ENCODE measurements around the gene SLC25A25. TPM values are rescaled to one million over a fixed set of nuclear protein-coding genes. Genes with fewer than 3 reads are reported as not detected.
"Not testable (repeated sequence)": the region's sequence is repeated elsewhere in the genome, so short reads cannot be mapped to it uniquely, and the experiment has no call there.

SLC25A25 gene
- total RNA-seq (10 to 100 TPM; 20.2 to 44.7 (median 26.0) TPM), polyA plus RNA-seq (10 to 100 TPM in 1 of 3 donors, 1 to 10 TPM in 2; 6.2 to 13.6 (median 6.5) TPM)
- long read RNA-seq, donor 1, partial matches to known transcripts, result 8 of 13 reads
- long read RNA-seq, donor 1, other reads (novel, unspliced or antisense), result 0 of 13 reads
- long read RNA-seq, donor 2, transcript SLC25A25-203 (10 exons, 3,431 nt), result major isoform, 6 of 7 reads
- long read RNA-seq, donor 2, partial matches to known transcripts, result 0 of 7 reads
- long read RNA-seq, donor 2, other reads (novel, unspliced or antisense), result 0 of 7 reads

DNA sequence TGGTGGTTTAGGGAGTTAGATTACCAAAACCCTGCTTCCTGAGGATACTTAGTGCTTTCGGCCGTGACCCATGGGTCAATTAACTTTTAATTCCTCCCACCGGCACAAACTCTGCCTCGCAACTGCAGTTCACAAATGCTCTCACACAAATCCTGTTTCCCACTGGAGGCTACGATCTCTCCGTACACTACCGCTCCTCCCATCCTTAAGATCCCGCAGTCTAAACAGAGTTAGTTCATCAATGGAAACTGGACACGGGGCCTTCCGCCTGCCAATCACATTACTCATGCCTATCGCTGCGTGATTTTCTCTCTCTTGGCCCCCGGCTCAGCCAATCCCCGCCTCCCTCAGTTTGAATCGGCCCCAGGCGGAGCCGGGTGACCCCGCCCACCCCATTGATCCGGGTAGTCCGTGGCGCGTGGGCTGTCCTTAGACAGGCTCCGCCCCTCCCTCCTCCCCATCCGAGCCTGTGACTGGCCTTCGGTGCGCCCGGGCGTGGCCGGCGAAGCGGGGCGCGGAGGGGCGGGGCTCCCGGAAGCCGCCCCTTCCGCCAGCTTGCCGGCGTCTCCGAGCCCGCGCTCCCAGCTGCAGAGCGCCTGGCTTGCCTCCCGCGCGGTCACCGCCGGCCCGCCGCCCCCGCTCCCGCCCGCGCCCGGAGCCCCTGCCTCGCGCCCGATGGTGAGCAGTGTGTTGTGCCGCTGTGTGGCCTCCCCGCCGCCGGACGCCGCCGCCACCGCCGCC is at the start of gene SLC25A25:
Gene SLC25A25, plus strand, starts transcription at position 588 of the 741 bp plus-strand sequence. Its CDS starts 88 bp downstream, at position 676.
- H3K27me3 ChIP-seq (replicated peaks in 1 of 7), result no peaks in the 10 kb centered on the region
- 0 to 1% (median 0%) methylated on average over 26 to 67 of the region's 67 CpGs for WGBS, 5 donors
- intact Hi-C loops (cut with DNase I; ENCODE audit: low total_unique reads), result no loop called here
- TF ChIP-seq, protein P1, sequence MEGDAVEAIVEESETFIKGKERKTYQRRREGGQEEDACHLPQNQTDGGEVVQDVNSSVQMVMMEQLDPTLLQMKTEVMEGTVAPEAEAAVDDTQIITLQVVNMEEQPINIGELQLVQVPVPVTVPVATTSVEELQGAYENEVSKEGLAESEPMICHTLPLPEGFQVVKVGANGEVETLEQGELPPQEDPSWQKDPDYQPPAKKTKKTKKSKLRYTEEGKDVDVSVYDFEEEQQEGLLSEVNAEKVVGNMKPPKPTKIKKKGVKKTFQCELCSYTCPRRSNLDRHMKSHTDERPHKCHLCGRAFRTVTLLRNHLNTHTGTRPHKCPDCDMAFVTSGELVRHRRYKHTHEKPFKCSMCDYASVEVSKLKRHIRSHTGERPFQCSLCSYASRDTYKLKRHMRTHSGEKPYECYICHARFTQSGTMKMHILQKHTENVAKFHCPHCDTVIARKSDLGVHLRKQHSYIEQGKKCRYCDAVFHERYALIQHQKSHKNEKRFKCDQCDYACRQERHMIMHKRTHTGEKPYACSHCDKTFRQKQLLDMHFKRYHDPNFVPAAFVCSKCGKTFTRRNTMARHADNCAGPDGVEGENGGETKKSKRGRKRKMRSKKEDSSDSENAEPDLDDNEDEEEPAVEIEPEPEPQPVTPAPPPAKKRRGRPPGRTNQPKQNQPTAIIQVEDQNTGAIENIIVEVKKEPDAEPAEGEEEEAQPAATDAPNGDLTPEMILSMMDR (IDR thresholded peaks at IDR 0.05 in 8 of 11, conservative IDR thresholded peaks at IDR 0.05 in 3 of 11), result no peak
- TF ChIP-seq POLR2A (IDR thresholded peaks at IDR 0.05) (peak in 2 of 3 donors; percentile 71 to 87), POLR2AphosphoS5 (IDR thresholded peaks at IDR 0.05) (peak; percentile 70 to 91 (median 86))
- peak within 1 kb of the TSS; percentile 82 to 96 (median 88) for H3K4me3 ChIP-seq
- peak within 1 kb of the TSS; percentile 91 to 99 (median 98) for H3K27ac ChIP-seq
- DNase-seq, result peak; percentile 100
- H3K36me3 ChIP-seq, result peaks cover 0 to 9% (median 4%) of the 10 kb centered on the region in 6 donors
- no peaks in the 10 kb centered on the region for H3K9me3 ChIP-seq
- peaks cover 50 to 87% (median 83%) of the 10 kb centered on the region in 6 donors for H3K4me1 ChIP-seq

DNA sequence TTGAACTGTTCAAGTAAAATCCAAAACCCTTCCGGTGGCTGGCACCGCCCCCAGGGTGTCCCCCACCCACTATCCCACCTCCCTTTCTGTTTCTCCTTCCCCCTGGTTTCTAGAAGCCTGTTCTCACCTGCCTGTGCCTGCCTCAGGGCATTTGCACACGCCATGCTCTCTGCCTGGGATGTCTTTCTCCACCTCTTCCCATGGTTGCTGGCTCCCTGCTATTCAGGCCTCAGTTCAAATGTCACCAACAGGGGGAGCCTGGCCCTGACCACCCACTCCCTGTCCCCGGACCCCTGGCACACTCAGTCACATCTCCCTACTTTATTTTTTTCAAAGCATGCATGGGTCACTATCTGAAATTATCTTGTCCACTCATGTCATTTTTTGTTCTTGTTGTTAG is 47.3 kb upstream of the SLC25A25 start:
- Histone ChIP-seq H3K36me3 (no peaks in the 10 kb centered on the region), H3K4me3 (no peak overlapping the region), H3K4me1 (peaks cover 26 to 54% (median 40%) of the 10 kb centered on the region in 6 donors), H3K27me3 (replicated peaks in 1 of 7) (no peaks in the 10 kb centered on the region), H3K9me3 (no peaks in the 10 kb centered on the region), H3K27ac (no peak overlapping the region)
- intact Hi-C loops (cut with DNase I; ENCODE audit: low total_unique reads), result no loop called here
- TF ChIP-seq, protein P1 (IDR thresholded peaks at IDR 0.05 in 8 of 11, conservative IDR thresholded peaks at IDR 0.05 in 3 of 11), result no peak
- TF ChIP-seq POLR2A (IDR thresholded peaks at IDR 0.05) (no peak), POLR2AphosphoS5 (IDR thresholded peaks at IDR 0.05) (no peak)
- WGBS, 5 donors, result 83 to 97% (median 95%) methylated on average over 4 of the region's 4 CpGs
- DNase-seq, result no peak

DNA sequence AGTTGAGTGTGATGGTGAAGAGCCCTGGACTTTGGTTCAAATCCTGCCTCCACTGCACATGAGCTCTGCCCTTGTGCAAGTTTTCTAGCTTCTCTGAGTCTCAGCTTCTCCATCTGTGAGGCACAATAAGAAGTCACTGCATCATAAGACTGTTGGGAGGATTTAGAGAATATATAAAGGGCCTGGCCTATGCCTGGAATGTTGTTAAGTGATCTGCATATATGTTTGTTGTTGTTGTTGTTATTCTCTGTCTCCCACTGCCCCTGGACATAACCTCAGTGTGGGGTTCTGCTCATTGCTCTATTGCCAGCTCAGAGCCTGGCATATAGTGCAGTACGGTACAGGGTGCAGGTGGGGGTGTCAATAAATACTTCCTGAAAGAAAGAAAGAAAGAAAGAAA is 46.9 kb upstream of the SLC25A25 start:
- H3K4me3 ChIP-seq, result no peak overlapping the region
- no peak for DNase-seq
- intact Hi-C loops (cut with DNase I; ENCODE audit: low total_unique reads), result no loop called here
- 0 to 92% (median 46%) methylated on average over 1 of the region's 1 CpG for WGBS, 5 donors
- H3K36me3 ChIP-seq, result no peaks in the 10 kb centered on the region
- H3K4me1 ChIP-seq, result peaks cover 28 to 58% (median 44%) of the 10 kb centered on the region in 6 donors
- H3K9me3 ChIP-seq, result no peaks in the 10 kb centered on the region
- H3K27ac ChIP-seq, result peak overlapping the region in 2 of 8 donors; percentile 41 to 67
- no peaks in the 10 kb centered on the region for H3K27me3 ChIP-seq (replicated peaks in 1 of 7)
- TF ChIP-seq, protein P1 (IDR thresholded peaks at IDR 0.05 in 8 of 11, conservative IDR thresholded peaks at IDR 0.05 in 3 of 11), result no peak
- TF ChIP-seq POLR2AphosphoS5 (IDR thresholded peaks at IDR 0.05) (no peak), POLR2A (IDR thresholded peaks at IDR 0.05) (no peak)

- no peak for DNase-seq
- H3K36me3 ChIP-seq, result no peaks in the 10 kb centered on the region
- H3K9me3 ChIP-seq, result no peaks in the 10 kb centered on the region
- peak overlapping the region in 4 of 8 donors; percentile 27 to 67 (median 34) for H3K27ac ChIP-seq
- no peaks in the 10 kb centered on the region for H3K27me3 ChIP-seq (replicated peaks in 1 of 7)
- no peak overlapping the region for H3K4me3 ChIP-seq
- WGBS, 5 donors, result 42 to 88% (median 55%) methylated on average over 2 of the region's 2 CpGs
- TF ChIP-seq POLR2AphosphoS5 (IDR thresholded peaks at IDR 0.05) (no peak), POLR2A (IDR thresholded peaks at IDR 0.05) (no peak)
- TF ChIP-seq, protein P1 (IDR thresholded peaks at IDR 0.05 in 8 of 11, conservative IDR thresholded peaks at IDR 0.05 in 3 of 11), result no peak
- H3K4me1 ChIP-seq, result peaks cover 46 to 76% (median 62%) of the 10 kb centered on the region in 6 donors
- intact Hi-C loops (cut with DNase I; ENCODE audit: low total_unique reads), result no loop called here
Measured at GRCh38 chr9:128022886-128023285, 45.1 kb upstream of the SLC25A25 start.

- H3K36me3 ChIP-seq; DNase-seq; intact Hi-C loops (cut with DNase I; ENCODE audit: low total_unique reads); H3K4me3 ChIP-seq; H3K9me3 ChIP-seq; H3K27me3 ChIP-seq (replicated peaks in 1 of 7): not testable (repeated sequence)
- H3K27ac ChIP-seq, result peak overlapping the region in 3 of 8 donors; percentile 27 to 88 (median 67)
- H3K4me1 ChIP-seq, result peaks cover 50 to 83% (median 69%) of the 10 kb centered on the region in 6 donors
- WGBS, 5 donors, result 73 to 81% (median 76%) methylated on average over 12 of the region's 12 CpGs
Measured at GRCh38 chr9:128023671-128024070, 44.4 kb upstream of the SLC25A25 start.
